CD4-positive, alpha-beta T cell treated with Interleukin-17A for 4 hours (primary cell): ENCODE data around the gene IDUA.

Experiments used
- DNase-seq: peaks from one replicate; pipeline ENCODE4 v3.0.0-alpha.2; 2020; ENCODE audit warnings: mixed read lengths

Gene IDUA

GRCh38 chr4:1001561-1002130, 14.8 kb downstream of the IDUA start:
- no peak for DNase-seq

DNA sequence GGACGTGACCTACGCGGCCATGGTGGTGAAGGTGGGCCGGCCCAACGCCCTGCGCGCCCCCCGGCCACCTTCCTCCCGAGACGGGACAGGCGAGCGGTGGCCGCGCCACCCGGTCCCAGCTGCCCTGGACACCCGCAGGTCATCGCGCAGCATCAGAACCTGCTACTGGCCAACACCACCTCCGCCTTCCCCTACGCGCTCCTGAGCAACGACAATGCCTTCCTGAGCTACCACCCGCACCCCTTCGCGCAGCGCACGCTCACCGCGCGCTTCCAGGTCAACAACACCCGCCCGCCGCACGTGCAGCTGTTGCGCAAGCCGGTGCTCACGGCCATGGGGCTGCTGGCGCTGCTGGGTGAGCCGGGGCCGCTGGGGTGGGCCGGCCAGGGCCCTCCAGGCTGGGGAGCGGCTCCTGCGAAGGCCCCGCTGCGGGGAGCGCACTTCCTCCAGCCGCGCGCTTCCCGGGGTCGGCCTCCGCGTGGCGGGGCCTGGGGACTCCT, 15.3 kb downstream of the IDUA start:
- no peak for DNase-seq

DNA sequence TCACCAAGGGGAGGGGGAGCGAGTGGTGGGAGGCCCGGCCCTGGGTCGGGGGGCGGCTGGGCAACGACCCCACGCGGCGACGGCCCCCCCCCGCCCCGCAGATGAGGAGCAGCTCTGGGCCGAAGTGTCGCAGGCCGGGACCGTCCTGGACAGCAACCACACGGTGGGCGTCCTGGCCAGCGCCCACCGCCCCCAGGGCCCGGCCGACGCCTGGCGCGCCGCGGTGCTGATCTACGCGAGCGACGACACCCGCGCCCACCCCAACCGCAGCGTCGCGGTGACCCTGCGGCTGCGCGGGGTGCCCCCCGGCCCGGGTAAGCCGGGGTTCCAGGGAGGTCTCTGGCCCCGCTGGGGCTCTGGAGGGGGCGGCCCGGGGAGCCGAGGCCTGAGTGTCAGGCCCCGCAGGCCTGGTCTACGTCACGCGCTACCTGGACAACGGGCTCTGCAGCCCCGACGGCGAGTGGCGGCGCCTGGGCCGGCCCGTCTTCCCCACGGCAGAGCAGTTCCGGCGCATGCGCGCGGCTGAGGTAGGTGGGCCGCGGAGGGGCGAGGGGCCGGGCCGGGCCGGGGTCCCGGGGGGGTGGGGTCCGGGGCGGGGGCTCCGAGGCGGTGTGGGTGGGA, 15.9 kb downstream of the IDUA start:
- DNase-seq, result no peak

DNA sequence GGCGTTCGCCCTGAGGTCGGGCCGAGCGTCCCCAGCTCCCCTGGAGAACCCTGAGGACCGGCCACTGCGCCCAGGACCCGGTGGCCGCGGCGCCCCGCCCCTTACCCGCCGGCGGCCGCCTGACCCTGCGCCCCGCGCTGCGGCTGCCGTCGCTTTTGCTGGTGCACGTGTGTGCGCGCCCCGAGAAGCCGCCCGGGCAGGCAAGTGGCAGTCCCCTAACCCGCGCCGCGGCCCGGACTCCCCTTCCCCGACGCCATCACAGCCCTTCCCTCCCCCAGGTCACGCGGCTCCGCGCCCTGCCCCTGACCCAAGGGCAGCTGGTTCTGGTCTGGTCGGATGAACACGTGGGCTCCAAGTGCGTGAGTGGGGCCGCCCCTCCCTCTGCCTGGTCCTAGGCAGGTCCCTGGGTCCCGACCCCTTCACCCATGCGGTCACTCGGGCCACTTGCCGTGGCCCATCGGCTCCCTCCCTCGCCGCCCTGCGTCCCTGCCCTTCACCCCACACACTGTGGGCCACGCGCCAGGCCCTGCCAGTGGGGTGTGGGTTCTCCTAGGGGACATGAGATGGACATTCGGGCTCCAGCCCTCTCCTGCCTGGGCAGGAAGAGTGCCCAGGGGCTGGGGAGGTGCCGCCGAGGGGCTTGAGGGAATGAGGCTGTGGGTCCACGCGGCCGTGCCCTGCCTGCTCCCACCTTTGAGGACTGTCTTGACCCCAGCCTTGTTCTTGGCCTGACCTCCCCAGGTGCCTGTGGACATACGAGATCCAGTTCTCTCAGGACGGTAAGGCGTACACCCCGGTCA, 16.6 kb downstream of the IDUA start:
- no peak for DNase-seq

DNA sequence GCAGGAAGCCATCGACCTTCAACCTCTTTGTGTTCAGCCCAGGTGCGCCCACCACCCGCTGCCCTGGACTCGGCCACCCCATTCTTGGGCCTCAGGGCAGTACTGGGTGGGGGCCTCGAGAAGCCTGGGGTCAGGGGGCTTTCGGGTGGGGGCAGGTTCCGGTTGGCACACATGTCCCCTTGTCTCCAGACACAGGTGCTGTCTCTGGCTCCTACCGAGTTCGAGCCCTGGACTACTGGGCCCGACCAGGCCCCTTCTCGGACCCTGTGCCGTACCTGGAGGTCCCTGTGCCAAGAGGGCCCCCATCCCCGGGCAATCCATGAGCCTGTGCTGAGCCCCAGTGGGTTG, 17.2 kb downstream of the IDUA start:
- no peak for DNase-seq

GRCh38 chr4:1004557-1005485, 18.0 kb downstream of the IDUA start:
- DNase-seq, result no peak

DNA sequence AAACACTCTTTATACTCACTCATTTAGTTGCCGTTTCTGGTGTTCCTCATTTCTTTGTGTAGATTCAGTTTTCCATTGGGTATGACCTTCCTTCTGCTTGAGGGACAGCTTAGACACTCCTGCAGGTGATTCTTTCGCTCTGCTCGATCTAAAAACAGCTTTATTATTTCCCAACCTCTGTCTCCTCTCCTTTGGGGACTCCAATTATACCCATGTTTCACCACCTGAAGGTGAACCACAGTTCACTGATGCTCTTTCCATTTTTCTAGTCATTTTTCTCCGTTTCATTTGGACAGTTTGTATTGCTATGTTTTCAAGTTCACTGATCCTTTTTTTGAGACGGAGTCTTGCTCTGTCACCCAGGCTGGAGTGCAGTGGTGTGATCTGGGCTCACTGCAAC, 20.0 kb downstream of the IDUA start:
- no peak for DNase-seq

DNA sequence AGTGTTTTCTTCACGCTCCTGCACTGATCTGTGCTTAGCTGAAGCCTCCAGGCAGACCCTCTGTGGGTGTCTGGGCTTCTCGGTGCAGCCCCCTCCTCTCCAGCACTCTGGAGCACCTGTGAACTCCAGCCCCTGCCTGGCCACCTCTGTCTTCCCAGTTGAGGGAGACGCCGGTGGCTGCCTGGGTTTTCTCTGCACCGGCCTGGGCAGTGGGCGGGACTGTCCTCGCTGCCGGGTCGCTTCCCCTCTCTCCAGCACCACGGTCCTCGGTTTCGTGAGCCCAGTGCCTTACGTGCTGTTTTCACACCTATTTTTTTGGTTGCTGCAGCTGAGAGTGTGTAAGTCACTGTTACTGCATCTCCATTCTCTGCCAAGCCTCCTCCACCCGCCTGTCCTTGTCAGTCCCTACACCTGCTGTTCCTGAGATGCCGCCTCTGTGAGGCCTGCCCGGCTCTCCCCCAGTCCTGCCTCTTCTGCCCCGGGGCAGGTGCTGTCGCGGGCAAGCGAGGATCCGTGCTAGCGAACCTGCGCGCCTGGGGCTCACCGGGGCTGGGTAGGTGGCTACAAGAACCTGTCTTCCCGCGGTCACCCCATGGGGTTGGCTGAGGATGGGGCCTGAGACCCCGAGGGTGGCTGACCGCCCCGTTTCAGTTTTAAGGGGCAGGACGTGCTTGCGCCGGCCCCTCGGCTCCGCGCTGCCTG, 22.1 kb downstream of the IDUA start:
- DNase-seq, result peak; percentile 55

DNA sequence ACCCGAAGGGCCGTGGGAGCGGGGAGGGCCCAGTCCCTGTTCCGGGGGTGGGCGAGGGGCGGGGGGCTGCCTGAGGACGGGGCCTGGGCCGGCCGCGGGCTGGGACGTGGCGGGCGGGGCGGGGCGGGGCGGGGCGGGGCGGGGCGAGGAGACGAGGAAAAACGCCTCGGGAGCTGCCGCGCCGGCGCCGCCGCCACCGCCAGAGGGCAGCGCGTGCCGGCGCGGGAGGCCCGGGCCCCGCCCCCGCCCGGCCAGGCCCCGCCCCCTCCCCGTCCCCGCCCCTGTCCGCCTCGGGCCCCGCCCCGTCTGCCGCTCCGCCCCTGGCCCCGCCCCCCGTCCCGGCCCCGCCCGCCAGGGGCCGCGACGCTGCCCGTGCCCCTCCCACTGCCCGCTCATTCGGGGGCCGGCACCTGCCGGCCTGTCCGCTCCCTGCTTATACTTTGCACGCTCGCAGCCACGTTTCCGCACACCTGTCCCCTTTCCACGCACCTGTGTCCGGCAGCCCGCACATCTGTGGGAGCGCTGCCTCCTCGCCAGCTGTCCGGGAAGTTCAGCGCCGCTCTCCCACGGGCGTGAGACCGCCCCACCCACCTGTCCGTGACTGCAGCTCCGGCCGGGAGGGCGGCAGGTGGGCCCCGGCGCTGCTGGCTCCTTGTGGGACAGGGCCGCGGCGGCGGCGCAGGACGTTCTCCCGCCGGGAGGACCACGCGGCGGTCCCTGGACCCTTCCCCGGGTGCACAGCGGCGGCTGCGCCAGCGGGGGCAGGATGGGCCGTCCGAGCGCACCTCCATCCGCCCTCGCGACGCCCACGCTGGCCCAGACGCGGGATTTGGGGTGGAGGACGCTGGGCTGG, 22.9 kb downstream of the IDUA start:
- DNase-seq, result peak; percentile 81

DNA sequence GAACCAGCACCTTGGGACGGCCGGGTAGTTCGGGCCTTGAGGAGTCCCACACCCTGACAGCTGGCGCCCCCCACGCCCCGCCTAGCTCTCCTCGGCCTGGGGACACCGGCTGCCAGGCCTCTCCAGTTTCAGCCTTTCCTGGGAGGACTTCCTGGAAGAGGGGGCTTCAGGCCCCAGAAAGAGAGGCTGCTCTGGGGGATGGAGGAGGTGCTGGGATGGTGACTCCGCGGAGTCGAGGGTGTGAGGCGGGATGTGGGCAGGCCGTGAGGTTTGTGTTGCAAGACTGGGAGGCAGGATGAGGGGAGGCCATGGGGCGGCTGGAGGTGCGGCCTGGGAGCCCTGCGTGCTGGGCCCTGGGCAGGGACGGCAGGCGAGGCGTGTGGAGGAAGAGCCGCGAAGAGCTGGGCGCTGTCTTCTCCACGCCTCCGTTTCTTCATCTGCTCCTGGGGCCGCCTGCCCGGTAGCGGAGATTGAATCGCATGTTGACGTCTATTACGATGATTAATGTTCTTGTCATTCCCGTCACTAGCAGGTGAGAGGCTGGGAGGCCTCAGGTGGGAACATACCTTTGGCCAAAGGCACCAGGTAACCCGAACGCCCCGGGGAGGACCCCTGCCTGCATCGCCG, 23.7 kb downstream of the IDUA start:
- peak; percentile 74 for DNase-seq

DNA sequence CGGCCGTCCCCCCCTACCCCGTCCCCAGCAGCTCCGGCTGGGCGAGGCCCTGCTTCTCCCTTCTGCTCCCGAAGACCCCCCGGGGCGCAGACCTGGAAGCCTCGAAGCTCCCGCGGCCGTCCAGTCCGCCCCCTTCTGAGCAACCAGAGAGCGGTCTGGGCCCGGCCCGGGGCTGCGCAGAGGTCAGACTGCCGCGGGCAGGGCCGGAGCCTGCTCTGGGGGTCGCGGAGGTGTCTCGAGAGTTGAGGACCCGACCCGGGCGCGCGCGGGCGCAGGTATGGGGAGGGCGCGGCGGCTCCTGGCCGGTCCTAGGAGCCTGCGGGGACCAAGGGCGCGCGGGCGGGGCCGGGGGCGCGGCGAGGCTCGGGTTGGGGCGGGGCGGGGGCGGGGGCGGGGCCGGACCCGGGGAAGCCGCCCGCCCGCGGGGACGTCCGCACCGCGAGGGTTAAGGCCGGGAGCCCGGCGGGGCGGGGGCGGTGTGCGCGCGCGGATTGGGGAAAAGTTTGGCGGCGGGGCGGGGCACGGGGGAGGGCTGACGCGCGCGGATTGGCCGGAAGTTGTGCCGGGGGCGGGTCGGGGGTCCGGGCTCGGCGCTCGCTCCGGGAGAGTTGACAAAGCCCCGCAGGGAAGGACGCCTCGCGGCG, 24.3 kb downstream of the IDUA start, which contains the start of gene FGFRL1:
TSS of gene FGFRL1 (plus strand) at position 605 of the 644 bp plus-strand sequence. CDS start 860 bp downstream, outside the sequence.
- DNase-seq, result peak; percentile 98

GRCh38 chr4:1011666-1012033, 24.8 kb downstream of the IDUA start:
- no peak for DNase-seq

- DNase-seq, result peak; percentile 51
These were observed 25.3 kb downstream of the IDUA start for GRCh38 chr4:1012034-1012739.

GRCh38 chr4:1013225-1014073, 26.6 kb downstream of the IDUA start:
- DNase-seq, result no peak

- DNase-seq, result no peak
These were observed 27.7 kb downstream of the IDUA start for GRCh38 chr4:1014291-1015167.

DNA sequence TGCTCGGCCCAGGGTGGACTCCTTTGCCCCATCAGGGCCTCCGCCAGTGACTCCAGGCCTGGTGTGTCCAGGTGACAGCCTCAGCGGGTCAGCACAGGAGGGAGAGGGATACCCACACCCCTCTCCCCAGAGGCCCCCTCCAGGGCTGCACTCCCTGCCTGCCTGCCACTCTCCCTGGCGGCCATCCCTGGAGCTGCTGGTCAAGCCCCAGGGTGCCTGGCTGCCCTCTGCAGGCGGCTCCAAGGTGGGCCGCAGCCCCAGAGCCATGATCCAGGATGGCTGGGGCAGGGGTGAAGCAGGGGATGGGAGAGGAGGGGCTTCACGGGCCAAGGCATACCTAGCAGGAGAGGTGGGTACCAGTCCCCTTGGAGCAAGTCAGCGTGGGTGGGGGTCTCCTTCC, 28.3 kb downstream of the IDUA start:
- no peak for DNase-seq

- no peak for DNase-seq
These were observed 28.9 kb downstream of the IDUA start for GRCh38 chr4:1015746-1016145.

GRCh38 chr4:1017211-1017610, 30.4 kb downstream of the IDUA start:
- DNase-seq, result no peak
